ENCODE data around the gene SYNPO. TPM values are rescaled to one million over a fixed set of nuclear protein-coding genes. Genes with fewer than 3 reads are reported as not detected.
A peak's percentile ranks its signal among the peaks of the same experiment; 100 is the strongest.

SYNPO gene
- total RNA-seq, 1 donor from 2014 or later = 11.7 TPM

GRCh38 chr5:150624334-150625163 lies 15.9 kb upstream of the SYNPO start:
- no peak for DNase-seq (ENCODE audit: low read depth, low spot score)

DNA sequence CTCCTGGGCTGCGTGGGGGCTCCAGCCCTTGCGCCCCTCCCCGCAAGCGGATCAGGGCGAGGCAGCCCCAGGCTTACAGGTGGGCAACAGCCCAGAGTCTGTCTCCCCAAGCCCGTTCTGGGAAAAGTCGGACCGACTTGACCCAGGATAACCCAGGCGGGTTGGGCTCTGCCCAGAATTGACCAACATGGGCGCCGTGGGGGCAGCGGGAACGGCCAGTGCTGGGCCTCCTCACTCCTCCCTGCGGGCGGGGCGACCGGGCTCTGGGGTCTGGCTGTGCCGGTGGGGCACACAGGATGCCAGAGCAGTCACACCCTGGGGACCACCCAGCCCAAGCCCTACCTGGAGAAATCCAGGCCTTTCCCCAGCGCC lies 15.3 kb upstream of the SYNPO start:
- no peak for DNase-seq (ENCODE audit: low read depth, low spot score)

DNA sequence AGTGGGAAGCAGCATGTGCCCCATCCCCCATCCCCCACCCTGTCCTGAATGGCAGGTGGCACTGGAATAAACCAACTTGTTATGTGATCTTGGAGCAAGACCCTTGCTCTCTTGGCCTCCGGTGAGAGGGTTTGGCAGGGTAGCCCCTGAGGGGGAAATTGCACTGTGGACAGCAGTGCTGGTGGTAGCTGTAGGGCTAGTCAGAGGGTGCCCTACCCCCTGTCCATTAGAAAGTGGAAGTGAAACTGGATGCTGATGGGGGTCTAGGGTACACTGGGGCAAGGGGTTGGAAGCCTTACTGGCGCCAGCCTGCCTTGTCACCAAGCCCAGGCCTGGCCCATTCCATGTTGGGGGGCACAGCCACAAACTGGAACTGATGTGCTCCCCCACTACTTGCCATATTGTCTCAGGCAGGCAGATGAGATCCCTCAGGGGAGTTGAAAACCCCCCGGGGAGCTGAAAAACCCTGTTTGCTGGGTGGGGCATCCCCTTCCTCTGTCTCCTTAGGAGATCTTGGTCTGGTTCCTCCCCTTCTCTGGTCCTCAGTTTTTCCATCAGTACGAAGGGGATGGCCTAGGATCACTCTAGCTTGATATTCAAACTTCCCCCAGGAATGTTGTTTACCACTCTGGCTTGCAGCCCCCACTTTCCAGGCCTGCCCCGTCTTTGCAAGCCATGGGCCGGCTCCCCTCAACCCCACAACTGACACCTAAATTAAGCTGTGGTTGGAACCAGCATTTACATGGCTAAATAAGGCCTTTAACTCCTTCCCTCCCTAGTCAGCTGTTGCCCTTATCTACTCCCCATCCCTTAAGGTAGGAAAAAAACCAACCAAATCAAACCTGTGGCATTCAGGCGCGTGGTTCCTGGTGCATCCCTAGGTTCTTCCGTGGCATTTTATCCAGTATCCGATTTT lies 14.4 kb upstream of the SYNPO start:
- no peak for DNase-seq (ENCODE audit: low read depth, low spot score)

- DNase-seq (ENCODE audit: low read depth, low spot score) = no peak
Observed at GRCh38 chr5:150626853-150627276, 13.6 kb upstream of the SYNPO start.

DNA sequence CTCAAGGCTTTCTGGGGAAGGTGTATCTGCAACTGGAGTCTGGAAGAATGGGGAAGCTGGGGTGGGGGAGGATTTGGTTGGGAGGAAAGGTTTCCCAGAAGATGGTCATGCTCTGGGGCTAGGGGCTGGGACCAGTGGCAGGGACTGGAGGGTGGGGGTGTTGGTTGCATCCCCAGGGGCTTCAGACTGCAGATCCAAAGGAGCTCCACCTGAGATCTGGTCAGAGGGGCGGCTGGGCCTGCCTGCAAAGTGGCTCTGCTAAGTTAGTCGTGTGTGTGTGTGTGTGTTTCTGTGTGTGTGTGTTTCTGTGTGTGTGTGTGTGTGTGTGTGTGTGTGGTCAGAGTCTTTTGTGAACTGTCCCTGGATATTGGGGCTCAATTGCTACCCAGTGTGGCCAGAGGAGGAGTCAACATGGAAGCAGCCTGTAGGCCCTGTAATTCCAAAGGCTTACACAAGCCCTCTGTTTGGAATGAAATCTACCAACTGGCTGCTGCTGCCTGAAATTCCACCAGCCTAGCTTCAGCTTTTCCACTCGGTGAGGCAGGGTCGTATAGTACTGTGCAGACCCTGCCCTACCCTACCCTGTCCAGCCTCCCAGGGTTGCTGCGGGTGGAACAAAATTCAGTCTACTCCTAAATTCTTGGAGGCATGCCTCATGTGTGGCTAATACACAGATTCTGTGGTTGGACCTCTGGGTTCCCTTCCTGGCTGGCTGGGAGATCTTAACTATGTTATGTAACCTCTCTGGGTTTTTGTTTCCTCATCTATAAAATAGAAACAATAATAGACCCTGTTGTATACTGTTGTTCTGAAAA lies 12.5 kb upstream of the SYNPO start:
- no peak for DNase-seq (ENCODE audit: low read depth, low spot score)

DNA sequence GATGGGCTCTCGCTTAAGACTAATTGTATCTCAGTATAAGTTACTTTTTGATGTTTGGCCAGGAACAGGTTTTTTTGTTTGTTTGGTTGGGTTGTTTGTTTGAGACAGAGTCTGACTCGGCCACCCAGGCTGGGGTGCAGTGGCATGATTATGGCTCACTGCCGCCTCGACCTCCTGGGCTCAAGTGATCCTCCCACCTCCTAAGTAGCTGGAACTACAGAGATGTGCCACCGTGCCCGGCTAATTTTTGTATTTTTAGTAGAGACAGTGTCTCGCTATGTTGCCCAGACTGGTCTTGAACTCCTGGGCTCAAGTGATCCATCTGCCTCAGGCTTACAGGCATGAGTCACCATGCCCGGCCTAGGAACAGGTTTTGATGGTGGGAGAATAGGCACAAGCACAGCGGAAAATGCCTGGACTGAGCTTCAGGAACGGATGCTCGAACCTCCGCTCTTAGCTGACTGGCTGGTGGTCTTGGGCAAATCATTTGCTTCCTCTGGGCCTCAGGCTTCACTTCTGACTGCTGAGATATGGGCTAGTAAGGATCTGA lies 11.4 kb upstream of the SYNPO start:
- no peak for DNase-seq (ENCODE audit: low read depth, low spot score)

DNA sequence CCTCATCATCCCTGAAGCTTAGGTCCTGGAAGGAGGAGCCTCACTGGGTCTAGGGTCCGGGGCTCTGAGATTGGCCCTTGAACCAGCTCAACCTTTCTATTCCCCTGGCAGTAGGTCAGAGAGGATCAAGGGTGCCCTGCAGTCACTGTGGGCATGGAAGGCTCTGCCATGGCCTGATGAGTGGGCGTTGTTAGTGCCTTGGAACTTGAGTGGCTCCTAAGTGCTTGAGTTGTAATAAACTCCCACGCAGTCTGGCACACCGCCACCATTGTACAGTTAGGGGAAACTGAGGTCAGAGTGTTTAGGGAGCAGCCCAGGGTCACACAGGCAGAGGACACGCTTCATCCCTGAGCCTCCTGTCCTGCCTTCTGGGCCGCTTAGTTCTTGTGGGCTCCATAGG lies 10.4 kb upstream of the SYNPO start:
- DNase-seq (ENCODE audit: low read depth, low spot score) = no peak

- DNase-seq (ENCODE audit: low read depth, low spot score) = no peak
Observed at GRCh38 chr5:150630461-150631325, 9.8 kb upstream of the SYNPO start.

GRCh38 chr5:150631326-150631701 lies 9.1 kb upstream of the SYNPO start:
- DNase-seq (ENCODE audit: low read depth, low spot score) = no peak

DNA sequence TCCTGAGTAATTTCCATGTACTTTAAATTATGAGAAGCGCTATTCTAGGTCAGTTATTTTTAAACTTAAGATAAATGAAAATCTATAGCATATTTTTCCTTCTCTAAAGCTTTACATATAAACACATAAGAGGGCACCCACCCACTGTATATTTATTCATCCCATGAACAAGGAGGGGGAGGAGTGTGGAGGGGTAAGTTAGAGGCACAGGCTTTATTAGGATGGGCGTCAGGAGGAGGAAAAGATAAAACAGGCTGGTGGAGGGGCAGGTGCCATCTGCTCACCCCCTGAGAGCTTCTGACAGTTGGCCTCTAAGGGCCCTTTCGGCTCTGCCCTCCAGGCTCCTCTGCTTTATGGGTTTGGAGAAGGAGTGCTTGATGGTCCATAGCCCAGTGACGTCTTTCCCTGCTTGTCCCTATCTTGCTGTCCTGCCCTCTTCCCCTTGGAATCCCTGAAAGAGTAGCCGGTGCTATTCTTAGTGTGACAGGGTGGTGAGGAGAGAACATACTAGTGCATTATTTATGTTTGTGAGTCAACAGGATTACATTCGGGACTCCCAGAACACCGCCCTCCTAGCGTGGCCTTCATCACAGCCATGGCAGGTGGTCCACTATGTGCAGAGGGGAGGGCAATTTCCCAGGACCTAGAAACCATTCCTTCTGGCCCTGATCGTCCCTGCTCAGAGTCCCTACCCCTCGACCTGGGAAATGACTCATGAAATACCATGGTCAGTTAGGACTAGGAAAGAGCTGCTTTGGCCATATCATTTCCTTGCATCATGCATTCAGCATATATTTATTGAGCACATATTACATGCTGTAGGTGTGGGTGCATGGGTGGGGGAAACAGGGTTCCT lies 7.9 kb upstream of the SYNPO start:
- peak; percentile 43 for DNase-seq (ENCODE audit: low read depth, low spot score)

- DNase-seq (ENCODE audit: low read depth, low spot score) = no peak
Observed at GRCh38 chr5:150633429-150633828, 7.0 kb upstream of the SYNPO start.

GRCh38 chr5:150636391-150637244 lies 3.8 kb upstream of the SYNPO start:
- DNase-seq (ENCODE audit: low read depth, low spot score) = peak; percentile 46

GRCh38 chr5:150637245-150638052 lies 3.0 kb upstream of the SYNPO start:
- peak; percentile 71 for DNase-seq (ENCODE audit: low read depth, low spot score)

DNA sequence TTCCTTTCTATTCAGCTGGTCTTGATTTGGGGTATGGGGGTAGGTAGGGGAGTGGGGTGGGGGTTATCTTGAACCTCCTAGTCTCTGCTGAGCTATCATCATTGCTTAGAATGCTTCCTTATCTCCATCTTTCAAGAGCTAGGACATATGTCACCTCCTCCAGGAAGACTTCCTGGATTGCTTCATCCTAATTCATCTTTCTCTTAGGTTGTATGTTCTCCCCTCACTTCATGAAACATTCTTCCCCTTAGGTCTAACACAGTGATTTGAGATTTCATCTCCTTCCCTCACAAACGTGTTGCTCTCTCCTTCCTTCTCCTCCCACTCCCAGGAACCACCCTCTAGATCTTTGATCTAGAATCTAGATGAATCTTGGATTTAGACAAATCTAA lies 2.4 kb upstream of the SYNPO start:
- DNase-seq (ENCODE audit: low read depth, low spot score) = no peak

DNA sequence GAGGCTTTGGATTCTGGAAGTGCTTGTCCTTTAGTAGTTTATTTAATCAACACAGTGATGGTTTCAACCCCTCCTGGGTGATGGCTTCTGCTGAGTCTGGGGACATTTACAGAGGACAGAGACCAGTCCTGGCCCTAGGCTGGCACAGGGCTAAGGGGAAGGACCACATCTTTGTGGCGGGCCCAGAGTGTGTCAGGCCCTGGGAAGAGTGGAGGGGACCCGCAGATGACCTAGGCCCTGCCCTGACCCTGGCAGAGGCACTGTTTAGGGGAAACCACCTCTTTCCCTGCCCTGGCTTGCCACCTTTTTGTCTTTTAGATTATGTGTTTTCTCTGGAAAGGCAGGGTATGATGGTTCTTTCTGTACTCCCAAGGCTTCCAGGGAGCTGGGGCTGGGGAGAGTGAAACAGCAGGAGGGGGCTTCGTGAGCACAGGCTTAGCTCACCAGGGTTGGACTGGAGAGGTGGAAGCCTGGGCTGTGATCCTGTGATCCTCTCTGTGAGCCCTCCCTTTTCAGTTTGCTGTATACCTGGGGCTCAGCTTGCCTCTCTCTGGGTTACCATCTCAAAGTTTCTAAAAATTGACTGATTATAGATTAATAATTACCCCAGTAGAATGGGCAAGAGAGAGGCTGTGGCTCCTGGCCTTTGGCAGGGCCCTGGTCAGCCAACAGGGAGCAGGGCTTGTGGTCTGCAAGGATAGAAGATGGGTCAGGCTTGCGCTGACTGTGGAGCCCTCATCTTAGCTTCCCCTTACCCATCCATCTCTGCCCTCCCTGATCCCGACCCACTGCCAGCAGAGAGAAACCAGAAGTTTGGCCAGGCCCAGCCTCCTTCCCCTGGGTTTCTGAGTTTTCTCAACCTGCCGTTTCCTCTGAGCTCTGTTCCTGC lies 1.7 kb upstream of the SYNPO start:
- no peak for DNase-seq (ENCODE audit: low read depth, low spot score)

GRCh38 chr5:150639377-150639692 lies 1.1 kb upstream of the SYNPO start:
- DNase-seq (ENCODE audit: low read depth, low spot score) = no peak

DNA sequence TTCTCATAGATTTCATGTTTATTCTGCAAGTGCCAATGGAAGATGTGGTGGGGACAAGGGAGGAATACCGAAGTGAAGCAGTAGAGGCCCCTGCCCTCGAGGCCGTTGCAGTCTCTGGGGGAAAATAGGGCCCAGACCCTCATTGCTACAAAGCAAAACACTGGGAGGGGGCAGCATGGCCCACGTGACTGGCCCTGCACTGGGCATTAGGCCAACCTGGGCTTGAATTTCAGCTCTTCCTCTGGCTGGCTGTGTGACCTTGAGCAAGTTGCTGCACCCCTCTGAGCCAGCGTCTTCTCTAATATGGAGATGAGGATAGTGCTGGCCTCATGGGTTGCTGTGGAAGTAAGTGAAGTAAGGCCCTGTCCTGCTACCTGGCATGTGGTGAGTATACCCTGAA lies 709 bp upstream of the SYNPO start:
- no peak for DNase-seq (ENCODE audit: low read depth, low spot score)
